22Rv1 (cell line): ENCODE measurements around the gene RNF5.

Source experiments
- ZFX ChIP-seq: fragments of 450-650 bp; IDR thresholded peaks from 2 replicates; pipeline ENCODE4 v1.6.1; 2017; ENCODE audit warnings: antibody characterized with exemption, borderline replicate concordance
- TF ChIP-seq, protein P1 (sequence below): fragments of 450-650 bp; IDR thresholded peaks from 2 replicates; pipeline ENCODE4 v1.5.1; 2017; ENCODE audit warnings: mild to moderate bottlenecking

GRCh38 chr6:32128751-32129296 is 49.4 kb upstream of the RNF5 start:
- TF ChIP-seq, protein P1, sequence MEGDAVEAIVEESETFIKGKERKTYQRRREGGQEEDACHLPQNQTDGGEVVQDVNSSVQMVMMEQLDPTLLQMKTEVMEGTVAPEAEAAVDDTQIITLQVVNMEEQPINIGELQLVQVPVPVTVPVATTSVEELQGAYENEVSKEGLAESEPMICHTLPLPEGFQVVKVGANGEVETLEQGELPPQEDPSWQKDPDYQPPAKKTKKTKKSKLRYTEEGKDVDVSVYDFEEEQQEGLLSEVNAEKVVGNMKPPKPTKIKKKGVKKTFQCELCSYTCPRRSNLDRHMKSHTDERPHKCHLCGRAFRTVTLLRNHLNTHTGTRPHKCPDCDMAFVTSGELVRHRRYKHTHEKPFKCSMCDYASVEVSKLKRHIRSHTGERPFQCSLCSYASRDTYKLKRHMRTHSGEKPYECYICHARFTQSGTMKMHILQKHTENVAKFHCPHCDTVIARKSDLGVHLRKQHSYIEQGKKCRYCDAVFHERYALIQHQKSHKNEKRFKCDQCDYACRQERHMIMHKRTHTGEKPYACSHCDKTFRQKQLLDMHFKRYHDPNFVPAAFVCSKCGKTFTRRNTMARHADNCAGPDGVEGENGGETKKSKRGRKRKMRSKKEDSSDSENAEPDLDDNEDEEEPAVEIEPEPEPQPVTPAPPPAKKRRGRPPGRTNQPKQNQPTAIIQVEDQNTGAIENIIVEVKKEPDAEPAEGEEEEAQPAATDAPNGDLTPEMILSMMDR: no peak
- TF ChIP-seq ZFX: no peak
